GM12874 (cell line): Measurements from ENCODE around the gene C10orf105.

Experiments
- TF ChIP-seq, protein P1 (sequence below): IDR thresholded peaks from 2 replicates; pipeline ENCODE4 v1.5.1; 2011; ENCODE audit warnings: low read depth, mild to moderate bottlenecking, control low read depth, low read length, moderate library complexity; ENCODE audit not compliant: insufficient read depth

Gene C10orf105

DNA sequence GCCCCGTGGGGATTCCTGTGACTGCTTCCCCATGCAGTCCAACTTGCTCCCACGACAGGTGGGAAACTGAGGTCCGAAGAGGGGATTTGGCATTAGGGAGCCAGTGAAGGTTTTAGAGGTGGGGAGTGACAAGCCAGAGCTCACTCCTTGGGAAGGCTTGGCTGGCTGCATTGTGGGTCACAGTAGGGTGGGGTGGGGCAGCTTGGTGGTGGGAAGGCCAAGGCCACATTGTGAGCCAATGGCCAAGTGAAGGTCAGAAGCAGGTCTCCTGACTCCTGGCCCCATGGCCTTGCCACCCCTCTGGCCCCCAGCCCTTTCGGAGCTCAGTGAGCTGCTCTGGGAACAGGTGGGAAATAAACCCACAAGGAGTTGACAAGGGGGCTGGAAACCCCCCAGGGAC is 2.5 kb downstream of the C10orf105 start:
- TF ChIP-seq, protein P1, sequence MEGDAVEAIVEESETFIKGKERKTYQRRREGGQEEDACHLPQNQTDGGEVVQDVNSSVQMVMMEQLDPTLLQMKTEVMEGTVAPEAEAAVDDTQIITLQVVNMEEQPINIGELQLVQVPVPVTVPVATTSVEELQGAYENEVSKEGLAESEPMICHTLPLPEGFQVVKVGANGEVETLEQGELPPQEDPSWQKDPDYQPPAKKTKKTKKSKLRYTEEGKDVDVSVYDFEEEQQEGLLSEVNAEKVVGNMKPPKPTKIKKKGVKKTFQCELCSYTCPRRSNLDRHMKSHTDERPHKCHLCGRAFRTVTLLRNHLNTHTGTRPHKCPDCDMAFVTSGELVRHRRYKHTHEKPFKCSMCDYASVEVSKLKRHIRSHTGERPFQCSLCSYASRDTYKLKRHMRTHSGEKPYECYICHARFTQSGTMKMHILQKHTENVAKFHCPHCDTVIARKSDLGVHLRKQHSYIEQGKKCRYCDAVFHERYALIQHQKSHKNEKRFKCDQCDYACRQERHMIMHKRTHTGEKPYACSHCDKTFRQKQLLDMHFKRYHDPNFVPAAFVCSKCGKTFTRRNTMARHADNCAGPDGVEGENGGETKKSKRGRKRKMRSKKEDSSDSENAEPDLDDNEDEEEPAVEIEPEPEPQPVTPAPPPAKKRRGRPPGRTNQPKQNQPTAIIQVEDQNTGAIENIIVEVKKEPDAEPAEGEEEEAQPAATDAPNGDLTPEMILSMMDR: no peak

DNA sequence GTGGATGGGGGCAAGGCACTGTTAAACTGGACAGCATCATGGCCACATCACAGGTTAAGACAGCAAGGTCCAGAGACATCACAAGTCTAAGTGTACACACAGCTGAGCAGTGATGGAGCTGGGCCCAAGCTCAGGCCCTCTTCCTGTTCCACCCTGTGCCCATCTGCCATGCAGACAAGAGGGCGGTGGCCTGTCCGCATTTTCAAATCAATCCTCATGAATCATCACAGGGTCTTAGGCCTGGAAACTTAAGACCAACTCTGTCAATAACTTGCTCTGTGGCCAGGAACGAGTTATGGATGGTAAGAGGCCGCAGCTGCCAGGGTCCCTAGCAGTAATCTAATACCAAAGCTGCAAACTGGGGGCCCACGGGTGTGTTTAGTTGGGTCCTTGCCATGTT is 3.2 kb downstream of the C10orf105 start:
- TF ChIP-seq, protein P1: no peak

- TF ChIP-seq, protein P1: no peak
These were observed 3.7 kb downstream of the C10orf105 start for GRCh38 chr10:71715860-71716259.

GRCh38 chr10:71715026-71715425 is 4.6 kb downstream of the C10orf105 start:
- TF ChIP-seq, protein P1: no peak

DNA sequence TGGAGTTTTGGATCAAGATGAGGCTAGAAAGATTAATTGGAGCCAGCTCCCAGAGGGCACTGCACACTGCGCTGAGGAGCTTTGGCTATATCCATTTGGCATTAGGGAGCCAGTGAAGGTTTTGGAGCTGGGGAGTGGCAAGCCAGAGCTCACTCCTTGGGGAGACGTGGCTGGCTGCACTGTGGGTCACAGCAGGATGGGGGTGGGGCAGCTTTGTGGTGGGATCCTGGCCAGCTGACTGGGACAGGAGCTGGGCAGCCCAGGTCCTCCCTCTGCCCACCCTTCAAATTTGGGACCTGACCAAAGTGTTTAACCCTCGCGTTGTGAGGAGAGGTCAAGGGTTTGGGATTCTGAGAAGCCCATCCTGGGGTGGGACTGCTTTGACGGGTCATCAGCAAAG is 5.0 kb downstream of the C10orf105 start:
- TF ChIP-seq, protein P1: no peak

- TF ChIP-seq, protein P1: no peak
These were observed 5.6 kb downstream of the C10orf105 start for GRCh38 chr10:71714031-71714410.

DNA sequence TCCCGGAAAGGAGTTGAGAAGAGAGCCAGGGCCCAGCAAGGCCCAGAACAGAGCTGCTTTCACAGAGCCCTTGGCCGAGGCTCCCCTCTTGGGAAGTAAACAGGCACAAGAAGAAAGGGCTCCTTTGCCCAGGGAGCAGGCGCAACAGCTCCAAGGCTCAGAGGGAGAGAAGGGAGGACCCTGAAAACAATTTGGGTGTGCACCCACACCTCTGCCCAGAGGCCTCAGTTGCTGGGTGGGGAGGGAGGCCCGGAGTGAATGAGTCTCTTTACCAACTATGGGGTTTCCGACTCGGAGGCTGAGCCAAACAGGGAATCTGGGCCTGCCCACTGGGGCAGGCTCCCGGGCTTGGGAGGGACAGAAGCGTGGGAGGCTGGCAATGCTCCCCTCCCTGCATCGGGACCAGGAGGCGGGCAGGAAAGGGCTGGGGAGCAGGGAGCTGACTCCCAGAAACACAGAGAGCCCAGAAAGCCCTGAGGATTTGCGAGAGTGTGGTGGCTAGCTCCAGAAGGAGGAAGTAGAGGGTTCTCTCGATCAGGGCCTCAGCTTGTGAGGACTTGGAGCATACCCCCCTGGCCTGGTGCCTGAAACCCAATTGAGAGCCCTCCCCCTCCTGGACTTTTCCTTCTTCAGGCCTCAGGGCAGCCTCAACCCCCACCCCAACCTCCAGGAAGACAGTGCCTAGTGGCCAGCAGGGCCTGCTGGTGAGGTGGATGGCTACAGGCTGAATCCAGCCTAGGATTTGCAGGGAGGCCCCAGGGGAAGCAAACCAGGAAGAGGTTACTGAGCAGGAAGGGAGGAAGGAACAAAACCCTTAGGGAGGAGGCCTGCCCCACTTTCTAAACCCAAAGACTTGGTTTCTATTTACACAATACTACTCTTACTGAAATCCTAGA is 6.2 kb downstream of the C10orf105 start:
- TF ChIP-seq, protein P1: no peak
